Uterus (tissue), 4 donors: ENCODE results near the gene PTCD3. TPM values are rescaled to one million over a fixed set of nuclear protein-coding genes. Genes with fewer than 3 reads are reported as not detected.
A peak's percentile ranks its signal among the peaks of the same experiment; 100 is the strongest.

Experiments
- DNase-seq, 2 donors: peaks; one replicate each; pipeline ENCODE4 v3.0.0-alpha.2; 2019 to 2020
- H3K27ac ChIP-seq, 2 donors: fragments of 200-600 bp; sonication (generic); 1 replicate in 1 of 2; 2 replicates in 1 of 2; pipeline ENCODE4 v1.5.1; 2016 to 2018
- H3K27me3 ChIP-seq, 2 donors: fragments of 200-600 bp; sonication (generic); one replicate each; pipeline ENCODE4 v1.5.1; 2018 to 2019; ENCODE audit warnings: control low read depth in 1 of 2
- H3K36me3 ChIP-seq, 2 donors: fragments of 200-600 bp; sonication (generic); one replicate each; pipeline ENCODE4 v1.5.1; 2019; ENCODE audit warnings: control low read depth in 1 of 2
- H3K4me1 ChIP-seq, 2 donors: fragments of 200-600 bp; sonication (generic); one replicate each; pipeline ENCODE4 v1.5.1; 2018 to 2019; ENCODE audit warnings: control low read depth in 1 of 2
- H3K4me3 ChIP-seq, 2 donors: fragments of 200-600 bp; sonication (generic); 1 replicate in 1 of 2; 2 replicates in 1 of 2; pipeline ENCODE4 v1.5.1; 2018 to 2019; ENCODE audit warnings: mild to moderate bottlenecking in 1 of 2
- H3K9me3 ChIP-seq, 2 donors: fragments of 200-600 bp; sonication (generic); one replicate each; pipeline ENCODE4 v1.5.1; 2019; ENCODE audit warnings: control low read depth in 1 of 2
- POLR2A ChIP-seq, 2 donors: fragments of 450-650 bp; IDR thresholded peaks; one replicate each; pipeline ENCODE4 v1.6.1; 2016; ENCODE audit warnings: antibody characterized with exemption in 2 of 2, mild to moderate bottlenecking in 1 of 2, moderate library complexity in 1 of 2
- intact Hi-C: fragments of 100-400 bp; cut with DNase I; formaldehyde crosslinking; loops from one replicate; pipeline ENCODE4 v1.15.1; 2023; ENCODE audit warnings: low total_unique reads
- total RNA-seq, 4 donors: library from RNA; depleted of rRNA in 3 of 4; stranded (reverse); fragments of >200 nt in 3 of 4; gene quantifications; one replicate each; pipeline versions ENCODE4 v1.1.0 to v1.2.4, GENCODE V29; 2014 to 2023
- TF ChIP-seq, protein P1 (sequence below), 4 experiments: fragments of 200-600 bp in 2 of 4; fragments of 450-650 bp in 2 of 4; sonication (generic) in 2 of 4; IDR thresholded peaks; one replicate each; pipeline ENCODE4 v1.5.1; 2016 to 2019; ENCODE audit warnings: antibody characterized with exemption in 4 of 4, mild to moderate bottlenecking in 2 of 4, moderate library complexity in 1 of 4
- donor health status: DM: yes; HTN: yes; CAD: no.

The PTCD3 gene
- total RNA-seq: 100 to 1,000 TPM in 2 of 4 donors, 10 to 100 TPM in 2; 87.9 to 160 (median 103) TPM

DNA sequence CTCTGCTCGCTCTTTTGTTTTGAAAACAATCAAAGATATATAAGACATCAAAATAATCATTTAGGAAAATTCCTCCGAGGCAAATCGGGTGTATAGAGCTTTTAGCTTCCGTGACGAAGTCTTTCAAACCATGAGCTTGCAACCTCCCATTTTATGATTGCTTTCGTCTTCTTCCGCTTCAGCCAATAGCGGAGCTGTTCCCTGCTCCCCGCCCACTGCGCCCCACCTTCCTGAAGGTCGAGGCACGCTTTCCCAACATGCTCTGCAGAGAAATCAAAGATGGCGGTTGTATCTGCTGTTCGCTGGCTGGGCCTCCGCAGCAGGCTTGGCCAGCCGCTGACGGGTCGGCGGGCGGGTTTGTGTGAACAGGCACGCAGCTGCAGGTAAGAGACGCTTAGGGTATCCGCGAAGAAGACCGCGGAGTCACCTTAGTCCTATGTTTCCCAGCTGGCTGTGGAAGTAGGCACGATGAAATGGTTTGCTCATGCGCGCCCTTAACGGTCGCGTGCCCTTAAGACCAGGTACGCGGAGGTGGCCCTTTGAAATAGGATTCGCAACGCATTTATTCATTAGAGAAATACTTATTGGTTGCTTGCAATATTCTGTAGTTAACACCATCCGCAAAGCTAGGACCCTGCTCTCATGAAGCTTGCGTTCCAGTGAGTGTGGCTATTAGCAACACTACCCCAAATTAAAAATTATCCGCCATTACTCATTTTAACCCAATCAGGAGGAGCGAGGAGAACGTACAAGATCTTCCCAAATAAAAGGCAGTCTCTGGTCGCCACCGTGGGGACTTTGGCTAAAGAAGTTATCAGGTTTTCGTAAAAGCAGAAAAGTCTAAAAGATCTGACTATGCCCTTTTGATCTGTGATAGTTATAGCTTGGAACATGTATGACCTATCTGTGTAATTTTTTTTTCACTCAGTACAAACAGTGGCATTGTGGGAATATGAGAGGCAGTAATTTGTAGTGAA is at the start of gene PTCD3:
Gene PTCD3 (plus strand): TSS at position 267 of the 977 bp plus-strand sequence. CDS start 13 bp downstream, at position 280.
- DNase-seq: peak; percentile 90 to 93
- Histone ChIP-seq H3K4me3 (peak within 1 kb of the TSS; percentile 66 to 77), H3K36me3 (no peaks in the 10 kb centered on the region), H3K4me1 (no peaks in the 10 kb centered on the region), H3K27me3 (no peaks in the 10 kb centered on the region), H3K27ac (peak within 1 kb of the TSS; percentile 81 to 84), H3K9me3 (no peaks in the 10 kb centered on the region)
- TF ChIP-seq, protein P1, sequence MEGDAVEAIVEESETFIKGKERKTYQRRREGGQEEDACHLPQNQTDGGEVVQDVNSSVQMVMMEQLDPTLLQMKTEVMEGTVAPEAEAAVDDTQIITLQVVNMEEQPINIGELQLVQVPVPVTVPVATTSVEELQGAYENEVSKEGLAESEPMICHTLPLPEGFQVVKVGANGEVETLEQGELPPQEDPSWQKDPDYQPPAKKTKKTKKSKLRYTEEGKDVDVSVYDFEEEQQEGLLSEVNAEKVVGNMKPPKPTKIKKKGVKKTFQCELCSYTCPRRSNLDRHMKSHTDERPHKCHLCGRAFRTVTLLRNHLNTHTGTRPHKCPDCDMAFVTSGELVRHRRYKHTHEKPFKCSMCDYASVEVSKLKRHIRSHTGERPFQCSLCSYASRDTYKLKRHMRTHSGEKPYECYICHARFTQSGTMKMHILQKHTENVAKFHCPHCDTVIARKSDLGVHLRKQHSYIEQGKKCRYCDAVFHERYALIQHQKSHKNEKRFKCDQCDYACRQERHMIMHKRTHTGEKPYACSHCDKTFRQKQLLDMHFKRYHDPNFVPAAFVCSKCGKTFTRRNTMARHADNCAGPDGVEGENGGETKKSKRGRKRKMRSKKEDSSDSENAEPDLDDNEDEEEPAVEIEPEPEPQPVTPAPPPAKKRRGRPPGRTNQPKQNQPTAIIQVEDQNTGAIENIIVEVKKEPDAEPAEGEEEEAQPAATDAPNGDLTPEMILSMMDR (IDR thresholded peaks at IDR 0.05): no peak
- TF ChIP-seq POLR2A (IDR thresholded peaks at IDR 0.05): peak; percentile 16 to 45
- intact Hi-C loops: no loop called here

DNA sequence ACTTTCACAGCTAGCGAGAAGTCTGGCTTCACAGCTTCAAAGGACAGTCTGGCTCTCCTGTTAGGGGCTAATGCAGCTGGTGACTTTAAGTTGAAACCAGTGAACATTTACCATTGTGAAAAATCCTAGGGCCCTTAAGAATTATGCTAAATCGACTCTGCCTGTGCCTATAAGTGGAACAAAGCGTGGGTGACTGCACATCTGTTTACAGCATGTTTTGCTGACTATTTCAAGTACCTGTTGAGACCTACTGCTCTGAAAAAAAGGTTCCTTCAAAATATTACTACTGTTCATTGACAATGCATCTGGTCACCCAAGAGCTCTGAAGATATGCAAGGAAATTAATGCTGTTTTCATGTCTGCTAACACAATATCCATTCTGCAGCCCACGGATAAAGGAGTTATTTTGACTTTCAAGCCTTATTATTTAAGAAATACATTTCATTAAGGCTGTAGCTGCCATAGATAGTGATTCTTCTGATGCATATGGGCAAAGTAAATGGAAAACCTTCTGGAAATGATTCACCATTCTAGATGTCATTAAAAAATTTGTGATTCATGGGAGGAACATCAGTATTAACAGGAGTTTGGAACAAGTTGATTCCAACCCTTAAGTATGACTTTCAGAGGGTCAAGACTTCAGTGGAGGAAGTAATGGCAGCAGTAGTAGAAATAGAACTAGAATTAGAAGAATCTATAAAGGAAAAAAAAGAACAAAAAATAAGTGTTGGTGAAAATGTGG is 49.3 kb upstream of the PTCD3 start:
- H3K9me3 ChIP-seq: no peaks in the 10 kb centered on the region
- intact Hi-C loops: no loop called here
- peaks cover 3 to 4% of the 10 kb centered on the region in 2 donors for H3K4me1 ChIP-seq
- no peak for DNase-seq
- no peaks in the 10 kb centered on the region for H3K27me3 ChIP-seq
- no peak overlapping the region for H3K4me3 ChIP-seq
- H3K27ac ChIP-seq: no peak overlapping the region
- no peaks in the 10 kb centered on the region for H3K36me3 ChIP-seq
- TF ChIP-seq, protein P1 (IDR thresholded peaks at IDR 0.05): no peak
- no peak for TF ChIP-seq POLR2A (IDR thresholded peaks at IDR 0.05)

DNA sequence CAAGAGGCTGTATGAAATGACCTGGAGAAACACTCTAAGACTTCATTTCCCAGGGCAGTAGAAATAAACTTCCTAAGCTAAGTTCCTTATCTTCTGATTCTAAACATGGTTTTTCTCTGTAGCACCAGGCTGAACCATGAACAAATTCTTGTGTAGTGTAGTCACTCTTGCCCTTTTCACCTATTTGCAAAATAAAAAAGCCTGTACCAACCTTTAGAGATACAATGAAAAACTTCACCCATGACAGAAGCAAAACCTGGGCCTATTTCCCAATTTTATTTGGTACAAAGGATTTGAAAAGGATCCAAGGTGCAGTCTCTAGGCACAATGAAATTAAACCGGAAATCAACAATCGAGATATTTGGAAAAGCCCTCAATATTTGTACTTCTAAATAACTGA is 44.0 kb upstream of the PTCD3 start:
- Histone ChIP-seq H3K27me3 (no peaks in the 10 kb centered on the region), H3K4me1 (peaks cover 8 to 10% of the 10 kb centered on the region in 2 donors), H3K9me3 (peaks cover 0 to 3% of the 10 kb centered on the region in 2 donors), H3K27ac (peak overlapping the region; percentile 46 to 57), H3K36me3 (no peaks in the 10 kb centered on the region), H3K4me3 (no peak overlapping the region)
- intact Hi-C loops: no loop called here
- DNase-seq: no peak
- no peak for TF ChIP-seq POLR2A (IDR thresholded peaks at IDR 0.05)
- TF ChIP-seq, protein P1 (IDR thresholded peaks at IDR 0.05): no peak

DNA sequence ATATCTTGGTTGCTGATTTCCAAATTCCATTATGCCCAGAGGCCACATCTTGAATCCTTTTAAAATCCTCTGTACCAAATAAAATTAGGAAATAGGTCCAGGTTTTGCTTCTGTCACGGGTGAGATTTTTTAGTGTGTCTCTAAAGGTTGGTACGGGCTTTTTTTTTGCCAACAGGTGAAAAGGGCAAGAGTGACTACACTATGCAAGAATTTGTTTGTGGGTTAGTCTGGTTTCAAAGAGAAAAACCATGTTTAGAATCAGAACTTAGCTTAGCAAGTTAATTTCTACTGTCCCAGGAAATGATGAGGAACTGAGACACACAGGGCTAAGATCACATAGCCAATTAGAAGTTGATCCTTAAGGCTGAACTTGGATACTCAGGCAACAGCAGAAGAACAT is 42.0 kb upstream of the PTCD3 start:
- H3K27ac ChIP-seq: peak overlapping the region; percentile 82 to 84
- no peaks in the 10 kb centered on the region for H3K36me3 ChIP-seq
- H3K9me3 ChIP-seq: peaks cover 0 to 3% of the 10 kb centered on the region in 2 donors
- TF ChIP-seq, protein P1 (IDR thresholded peaks at IDR 0.05): no peak
- no peak for TF ChIP-seq POLR2A (IDR thresholded peaks at IDR 0.05)
- no peak for DNase-seq
- no peak overlapping the region for H3K4me3 ChIP-seq
- peaks cover 8 to 10% of the 10 kb centered on the region in 2 donors for H3K4me1 ChIP-seq
- intact Hi-C loops: no loop called here
- no peaks in the 10 kb centered on the region for H3K27me3 ChIP-seq
